H7 (cell line): ENCODE measurements around the gene PRRX2. TPM values are rescaled to one million over a fixed set of nuclear protein-coding genes. Genes with fewer than 3 reads are reported as not detected.

Experiments used
- DNase-seq: peaks from one replicate; pipeline ENCODE4 v3.0.0; 2012
- H3K27me3 ChIP-seq: 2 replicates; pipeline ENCODE4 v1.6.0; 2011; ENCODE audit warnings: mild to moderate bottlenecking, low read length; ENCODE audit not compliant: control insufficient read depth, insufficient read depth
- H3K36me3 ChIP-seq: replicated peaks from 2 replicates; pipeline ENCODE4 v1.5.1; 2011; ENCODE audit warnings: low read length; ENCODE audit not compliant: control insufficient read depth, insufficient read depth
- H3K4me3 ChIP-seq: 2 replicates; pipeline ENCODE4 v1.5.1; 2011; ENCODE audit warnings: low read depth, mild to moderate bottlenecking, control low read depth, low read length, moderate library complexity; ENCODE audit not compliant: insufficient read depth
- total RNA-seq: library from RNA; depleted of rRNA; stranded (reverse); fragments of >200 nt; shearing (Covaris generic); gene quantifications from 2 replicates; pipeline ENCODE4 v1.2.3, GENCODE V29; 2014

The PRRX2 gene
- total RNA-seq, 1 experiment from 2014 or later, result 12.7 TPM

GRCh38 chr9:129692534-129692933 lies 27.1 kb downstream of the PRRX2 start:
- no peak for DNase-seq
- peaks cover 2% of the 10 kb centered on the region for H3K27me3 ChIP-seq
- no peak overlapping the region for H3K4me3 ChIP-seq
- H3K36me3 ChIP-seq, result no peaks in the 10 kb centered on the region

GRCh38 chr9:129693741-129694140 lies 28.3 kb downstream of the PRRX2 start:
- H3K27me3 ChIP-seq, result peaks cover 3% of the 10 kb centered on the region
- DNase-seq, result no peak
- no peak overlapping the region for H3K4me3 ChIP-seq
- H3K36me3 ChIP-seq, result no peaks in the 10 kb centered on the region

DNA sequence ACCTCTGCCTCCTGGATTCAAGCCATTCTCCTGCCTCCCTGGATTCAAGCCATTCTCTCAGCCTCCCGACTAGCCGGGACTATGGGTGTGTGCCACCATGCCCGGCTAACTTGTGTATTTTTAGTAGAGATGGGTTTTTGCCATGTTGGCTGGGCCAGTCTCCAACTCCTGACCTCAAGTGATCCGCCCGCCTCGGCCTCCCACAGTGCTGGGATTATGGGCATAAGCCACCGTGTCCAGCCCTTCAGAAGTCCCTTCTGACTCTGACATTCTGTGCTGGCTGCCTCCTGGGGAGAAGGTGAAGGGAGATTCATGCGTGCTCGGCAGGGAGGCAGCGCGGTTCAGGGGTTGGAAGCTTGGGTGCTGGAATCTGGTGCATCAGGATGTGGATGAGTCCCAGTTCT lies 28.8 kb downstream of the PRRX2 start:
- Histone ChIP-seq H3K27me3 (peaks cover 3% of the 10 kb centered on the region), H3K4me3 (no peak overlapping the region), H3K36me3 (no peaks in the 10 kb centered on the region)
- no peak for DNase-seq

DNA sequence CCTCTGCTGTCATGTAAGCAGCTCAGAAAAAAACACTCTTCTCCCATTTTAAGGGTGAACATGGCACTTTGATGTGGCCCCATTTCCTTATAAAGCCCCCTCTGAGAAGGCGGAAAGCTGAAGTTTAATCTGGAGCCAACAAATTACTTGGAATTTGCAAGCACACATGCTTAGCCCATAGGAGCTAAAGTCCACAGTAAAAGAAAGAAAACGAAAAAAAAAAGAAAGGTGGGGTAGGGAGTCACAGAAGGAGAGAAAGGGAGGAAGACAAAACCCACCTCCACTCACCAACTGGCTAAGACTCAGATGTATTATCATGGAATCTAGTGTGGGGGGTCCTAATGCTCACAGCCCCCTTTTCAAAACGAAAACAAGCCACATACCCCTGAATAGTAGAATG lies 30.4 kb downstream of the PRRX2 start:
- DNase-seq, result no peak
- H3K36me3 ChIP-seq, result no peaks in the 10 kb centered on the region
- peaks cover 3% of the 10 kb centered on the region for H3K27me3 ChIP-seq
- no peak overlapping the region for H3K4me3 ChIP-seq

DNA sequence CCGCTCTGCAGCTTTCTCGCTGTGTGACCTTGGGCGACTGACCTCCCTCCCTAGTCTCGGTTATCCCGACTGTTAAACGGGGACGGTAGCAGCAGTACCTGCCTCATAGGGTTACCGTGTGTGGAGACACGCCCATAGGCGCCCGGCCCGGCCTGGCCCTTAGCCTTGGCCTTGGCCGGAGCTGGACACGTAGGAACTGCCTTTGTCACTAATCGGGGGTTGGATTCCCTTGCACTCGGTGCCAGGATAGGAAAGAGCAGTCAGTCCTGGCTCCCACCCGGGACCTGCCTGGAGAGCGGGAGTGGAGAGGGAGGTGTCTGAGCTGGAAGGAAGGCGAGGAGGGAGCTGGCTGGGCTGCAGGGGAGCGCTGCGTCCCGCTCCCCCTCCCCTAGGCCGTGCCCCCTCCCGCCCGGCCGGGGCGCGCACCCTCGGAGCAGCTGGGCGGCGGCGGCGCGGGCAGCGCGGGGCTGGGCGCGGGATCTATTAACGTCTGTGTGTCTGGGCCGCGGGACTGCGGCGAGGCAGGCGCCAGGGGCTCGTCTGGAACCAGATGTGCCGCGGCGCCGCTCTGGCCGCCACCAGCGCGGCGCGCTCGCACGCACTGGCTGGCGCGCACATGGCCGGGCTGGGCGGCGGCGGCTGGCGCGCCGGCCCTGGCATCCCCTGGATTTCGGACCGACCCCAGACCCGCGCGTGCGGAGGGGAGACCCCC lies 31.7 kb downstream of the PRRX2 start:
- peaks cover 3% of the 10 kb centered on the region for H3K27me3 ChIP-seq
- H3K36me3 ChIP-seq, result no peaks in the 10 kb centered on the region
- peak overlapping the region; percentile 53 for H3K4me3 ChIP-seq
- peak; percentile 94 for DNase-seq

DNA sequence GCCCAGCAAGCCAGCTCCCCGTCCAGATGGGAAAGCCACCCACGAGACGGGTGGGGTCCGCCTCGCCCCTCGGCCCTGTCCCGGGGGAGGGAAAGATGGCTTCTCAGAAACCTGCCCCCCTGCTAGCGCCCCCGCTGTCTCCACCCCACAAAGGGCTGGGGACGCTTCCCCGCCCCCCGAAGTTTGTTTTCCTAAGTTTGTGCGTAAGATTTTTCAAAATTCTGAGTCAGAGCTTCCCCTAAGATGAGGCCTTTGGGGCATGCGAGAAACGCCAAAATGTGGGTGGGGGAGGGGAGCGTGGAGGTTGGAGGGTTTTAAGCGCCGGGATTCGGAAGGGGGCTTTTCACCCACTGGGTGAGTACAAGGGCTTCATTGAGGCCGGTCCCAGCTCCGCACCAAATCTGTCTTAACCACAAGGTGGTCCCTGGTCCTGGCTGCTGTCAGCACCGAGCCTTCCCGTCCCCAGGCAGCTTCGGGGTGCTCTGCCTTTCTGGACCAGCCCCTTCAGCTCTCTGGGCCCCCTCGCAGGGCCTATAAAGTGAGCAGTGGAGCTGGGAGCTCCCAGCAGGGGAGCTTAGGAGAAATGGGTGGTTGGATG lies 32.3 kb downstream of the PRRX2 start:
- DNase-seq, result peak; percentile 79

DNA sequence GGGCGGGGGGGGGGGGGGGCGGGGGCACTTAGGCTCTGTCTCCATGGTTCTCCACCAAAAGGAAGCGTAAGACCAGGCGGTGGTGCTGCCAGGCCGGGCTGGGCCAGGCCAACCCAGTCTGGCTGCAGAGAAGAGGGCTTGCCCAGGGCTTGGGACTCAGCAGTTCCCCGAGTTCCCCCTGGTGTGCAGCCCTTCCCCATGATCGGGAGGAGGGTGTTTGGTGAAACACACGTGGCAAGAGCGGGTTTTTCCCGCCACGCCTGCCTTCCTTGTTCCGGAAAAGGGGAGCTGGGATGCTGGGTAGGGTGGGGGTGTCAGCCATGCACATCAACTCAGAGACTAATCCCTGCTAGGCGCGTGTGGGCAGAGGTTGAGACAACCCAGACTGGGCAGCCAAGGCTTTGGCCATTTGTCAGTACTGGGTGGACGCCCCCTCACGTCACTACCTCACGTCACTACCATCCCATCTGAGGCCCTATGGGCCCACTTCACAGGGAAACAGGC lies 32.9 kb downstream of the PRRX2 start:
- peak; percentile 75 for DNase-seq
- no peaks in the 10 kb centered on the region for H3K36me3 ChIP-seq
- H3K27me3 ChIP-seq, result peaks cover 3% of the 10 kb centered on the region
- no peak overlapping the region for H3K4me3 ChIP-seq

More for the DNA sequence above, 32.3 kb downstream of the PRRX2 start:
- peaks cover 3% of the 10 kb centered on the region for H3K27me3 ChIP-seq
- peak overlapping the region; percentile 53 for H3K4me3 ChIP-seq
- H3K36me3 ChIP-seq, result no peaks in the 10 kb centered on the region

DNA sequence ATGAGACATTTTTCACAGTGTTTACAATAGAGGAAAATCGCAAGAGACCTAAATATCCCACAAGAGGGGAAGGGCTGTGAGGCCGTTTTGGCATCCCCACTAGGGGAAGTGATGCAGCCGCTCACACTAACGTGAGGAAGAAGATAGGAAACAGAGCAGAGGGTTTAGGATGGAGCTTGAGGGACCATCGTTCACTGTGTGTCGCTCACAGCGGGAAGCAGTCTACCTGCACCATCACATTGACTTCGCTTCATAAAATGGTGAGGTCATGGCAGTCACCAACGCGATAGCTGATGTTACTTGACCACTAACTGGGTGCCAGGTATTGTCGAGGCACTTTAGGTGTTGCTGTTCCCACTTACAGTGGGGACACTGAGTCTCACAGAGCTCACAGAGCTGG lies 35.6 kb downstream of the PRRX2 start:
- H3K36me3 ChIP-seq, result no peaks in the 10 kb centered on the region
- DNase-seq, result no peak
- peaks cover 3% of the 10 kb centered on the region for H3K27me3 ChIP-seq
- H3K4me3 ChIP-seq, result no peak overlapping the region

- DNase-seq, result no peak
- H3K27me3 ChIP-seq, result peaks cover 3% of the 10 kb centered on the region; the same call in 1 of the 2 replicates
Observed at GRCh38 chr9:129701549-129701948, 36.1 kb downstream of the PRRX2 start.

DNA sequence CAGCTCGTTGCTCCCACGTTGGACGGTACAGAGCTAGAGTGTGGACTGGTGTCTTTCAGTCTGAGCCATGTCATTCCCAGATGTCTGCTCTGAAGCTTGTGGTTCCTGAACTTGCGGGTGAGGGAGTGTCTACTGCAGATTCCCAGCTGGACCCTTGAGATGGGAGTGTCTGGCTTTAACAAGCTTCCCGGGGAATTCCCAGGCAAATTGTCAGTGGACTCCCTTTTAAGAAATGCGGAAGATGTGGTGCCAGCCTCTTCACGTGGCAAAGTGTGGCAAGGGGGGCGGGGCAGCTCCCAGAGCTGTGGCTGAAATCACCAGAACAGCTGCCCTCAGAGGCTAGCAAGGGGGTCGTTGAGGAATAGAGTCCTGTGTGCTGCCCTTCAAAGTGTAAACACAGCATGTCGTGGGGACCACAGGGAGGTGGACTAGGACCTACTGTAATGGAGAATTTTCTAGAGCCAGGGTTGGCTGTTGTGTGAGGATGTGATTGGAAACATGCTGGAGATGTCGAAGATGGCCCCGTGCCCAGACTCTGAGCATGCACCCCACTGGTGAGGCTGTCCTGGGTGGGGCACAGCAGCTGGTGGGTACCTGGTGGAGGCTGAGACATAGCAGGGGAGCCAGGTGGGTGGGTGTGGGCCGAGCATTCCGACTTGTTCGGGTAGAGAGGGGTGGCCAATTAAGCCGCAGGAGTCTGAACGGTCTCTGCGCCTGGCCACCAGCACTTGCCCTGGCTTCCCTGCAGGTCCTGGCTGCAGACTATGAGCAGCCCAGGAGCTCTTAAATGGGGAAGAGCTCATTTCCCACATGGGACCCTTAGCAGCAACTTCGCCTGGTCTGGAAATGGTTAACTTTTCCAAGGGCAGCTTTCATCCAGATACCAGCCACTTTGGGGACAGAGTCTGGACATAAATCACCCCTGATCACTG lies 37.4 kb downstream of the PRRX2 start:
- Histone ChIP-seq H3K4me3 (no peak overlapping the region), H3K36me3 (no peaks in the 10 kb centered on the region), H3K27me3 (peaks cover 2% of the 10 kb centered on the region; the same call in 1 of the 2 replicates)
- no peak for DNase-seq

More at GRCh38 chr9:129701549-129701948, 36.1 kb downstream of the PRRX2 start:
- Histone ChIP-seq H3K36me3 (no peaks in the 10 kb centered on the region), H3K4me3 (no peak overlapping the region)

GRCh38 chr9:129703667-129704355 lies 38.4 kb downstream of the PRRX2 start:
- H3K36me3 ChIP-seq, result no peaks in the 10 kb centered on the region
- no peak overlapping the region for H3K4me3 ChIP-seq
- DNase-seq, result no peak
- H3K27me3 ChIP-seq, result no peaks in the 10 kb centered on the region

GRCh38 chr9:129704807-129705206 lies 39.4 kb downstream of the PRRX2 start:
- no peaks in the 10 kb centered on the region for H3K27me3 ChIP-seq
- no peaks in the 10 kb centered on the region for H3K36me3 ChIP-seq
- no peak for DNase-seq
- H3K4me3 ChIP-seq, result no peak overlapping the region

GRCh38 chr9:129708793-129709192 lies 43.3 kb downstream of the PRRX2 start:
- Histone ChIP-seq H3K36me3 (no peaks in the 10 kb centered on the region), H3K27me3 (no peaks in the 10 kb centered on the region), H3K4me3 (no peak overlapping the region)
- DNase-seq, result no peak
